Measurements from ENCODE around the gene NRAS.

The NRAS gene

DNA sequence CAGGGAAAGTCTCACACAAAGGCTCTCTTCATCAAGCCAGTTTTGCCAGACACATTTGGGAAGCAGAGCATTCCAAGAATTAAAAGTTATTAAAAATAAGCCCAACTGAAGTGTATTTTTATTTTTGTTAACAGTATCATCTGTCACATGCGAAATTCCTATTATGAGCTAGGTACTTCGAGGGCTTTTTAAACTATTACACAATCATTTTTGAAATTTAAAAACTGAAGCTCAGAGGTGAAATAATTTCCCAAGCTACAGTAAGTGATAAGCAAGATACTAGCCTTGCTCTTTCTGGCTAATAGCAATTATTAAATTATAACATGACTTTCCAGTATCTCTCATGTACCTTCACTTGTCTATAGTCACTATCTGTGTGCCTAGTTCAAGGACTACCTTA is 12.0 kb upstream of the NRAS start:
- DNase-seq: no peak

DNA sequence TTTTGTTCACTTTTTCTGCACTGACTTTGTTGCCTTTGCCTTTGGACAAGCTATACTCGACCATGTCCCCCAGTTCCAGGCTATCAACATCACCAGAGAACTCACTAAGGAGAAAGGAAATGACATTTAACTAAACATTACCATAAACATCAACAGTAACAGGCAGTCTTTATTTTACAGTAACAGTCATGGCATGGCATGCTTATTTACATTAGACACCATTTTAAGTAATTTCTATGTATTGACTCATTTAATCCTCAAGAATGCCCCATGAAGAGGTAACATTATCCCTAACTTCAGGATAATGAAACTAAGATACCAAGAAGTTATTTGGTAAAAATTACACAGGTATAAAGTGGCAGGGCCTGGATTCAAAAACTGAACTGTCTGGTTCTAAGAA is 8.7 kb upstream of the NRAS start:
- no peak for DNase-seq

DNA sequence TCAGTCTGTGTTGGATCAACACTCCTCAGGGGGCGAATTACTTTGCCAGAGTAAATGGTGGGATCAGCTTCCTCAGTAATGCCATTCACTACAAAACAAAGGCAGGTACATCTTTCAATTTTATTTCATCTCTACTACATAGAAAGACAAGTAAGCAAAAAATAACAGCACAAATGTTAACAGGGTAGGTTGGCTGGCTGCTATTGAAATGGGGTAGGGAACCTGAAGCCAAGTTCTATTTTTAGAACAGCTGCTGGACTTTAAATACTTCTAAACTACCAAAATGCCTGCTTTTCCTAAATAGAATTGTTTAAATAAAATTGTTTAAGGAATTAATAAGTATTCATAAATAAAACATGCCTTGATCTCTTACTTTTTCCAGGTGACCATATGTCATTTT is 7.3 kb upstream of the NRAS start:
- no peak for DNase-seq

DNA sequence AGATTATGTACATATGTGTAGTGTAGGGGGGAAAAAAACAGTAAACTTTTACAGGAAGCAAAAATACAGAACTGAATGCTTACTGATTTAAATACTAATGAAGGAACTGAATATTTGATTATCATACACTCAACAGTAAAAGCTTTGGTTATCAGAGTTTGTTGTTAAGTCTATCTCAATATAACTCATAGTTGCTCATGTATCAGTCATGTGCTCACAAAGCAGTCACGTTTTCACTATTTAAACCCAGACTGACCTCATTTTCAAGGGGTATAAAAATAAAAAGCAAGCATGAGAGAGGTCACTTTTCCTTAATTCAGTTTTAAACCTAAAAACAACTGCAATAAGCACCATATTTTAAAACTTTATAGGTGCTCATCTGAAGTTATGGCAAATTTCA is 6.9 kb upstream of the NRAS start:
- no peak for DNase-seq

DNA sequence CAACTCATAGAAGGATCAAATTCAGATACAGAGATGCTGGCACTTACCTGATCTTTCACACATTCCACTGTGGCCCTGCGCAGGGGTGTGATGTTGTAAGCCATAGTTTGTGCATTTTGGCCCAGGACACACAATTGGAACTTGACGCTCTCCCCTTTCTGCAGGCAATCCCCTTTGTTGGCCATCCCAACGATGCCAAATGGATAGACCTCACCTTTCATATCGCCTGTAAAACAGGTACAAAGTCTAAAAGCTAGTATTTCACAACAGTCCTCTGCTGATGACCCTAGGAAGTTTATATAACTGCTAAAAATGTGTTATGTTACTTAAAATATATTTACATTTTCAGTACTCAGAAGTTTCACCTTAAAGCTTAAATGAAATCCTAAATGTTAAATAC is 3.9 kb upstream of the NRAS start:
- DNase-seq: no peak

DNA sequence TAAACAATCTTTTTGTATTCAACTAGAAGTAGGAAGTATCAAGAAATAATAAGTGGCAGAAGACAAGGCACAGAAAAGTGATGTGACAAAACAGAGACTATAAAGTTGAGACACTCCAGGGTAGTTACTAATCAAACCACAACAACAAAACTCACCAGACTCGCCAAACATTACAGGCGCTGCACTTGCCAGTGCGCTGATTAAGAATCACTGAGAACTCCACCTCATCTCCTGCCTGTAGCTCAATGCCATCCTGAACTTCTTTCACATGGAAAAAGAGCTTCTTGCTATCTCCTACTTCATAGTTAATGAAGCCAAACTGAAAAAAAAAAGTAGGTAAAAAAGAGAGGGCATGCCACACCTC is 2.8 kb upstream of the NRAS start:
- no peak for DNase-seq

DNA sequence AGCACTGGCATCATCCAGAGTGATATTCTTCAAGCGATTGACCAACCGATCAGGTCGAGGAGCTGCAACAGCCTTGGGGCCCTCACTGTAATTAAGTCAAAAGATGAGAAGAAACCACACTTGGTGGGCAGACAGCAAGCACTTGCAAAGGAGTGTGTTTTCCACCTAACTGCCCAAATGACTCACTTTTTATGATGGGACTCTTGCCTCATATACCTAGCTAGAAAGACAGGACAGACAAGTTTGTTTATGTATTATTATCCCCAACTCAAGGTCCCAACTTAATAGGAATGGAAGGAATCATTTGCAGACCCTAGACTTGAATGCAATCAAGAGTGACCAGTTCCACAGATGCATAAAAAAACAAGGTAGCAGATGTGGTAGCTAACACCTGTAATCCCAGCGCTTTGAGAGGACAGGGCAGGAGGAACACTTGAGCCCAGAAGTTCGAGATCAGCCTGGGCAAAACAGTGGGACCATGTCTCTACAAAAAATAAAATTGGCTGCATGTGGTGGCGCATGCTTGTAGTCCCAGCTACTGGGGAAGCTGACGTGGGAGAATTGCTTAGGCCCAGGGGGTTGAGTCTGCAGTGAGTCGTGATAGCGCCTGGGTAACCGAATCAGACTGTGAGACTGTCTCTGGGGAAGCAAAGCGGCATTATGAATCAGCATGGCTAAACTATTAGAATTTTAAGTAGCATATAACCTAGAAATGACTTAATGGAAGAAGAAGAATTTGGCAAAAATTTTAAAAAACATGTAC is 2.3 kb upstream of the NRAS start:
- DNase-seq: no peak

DNA sequence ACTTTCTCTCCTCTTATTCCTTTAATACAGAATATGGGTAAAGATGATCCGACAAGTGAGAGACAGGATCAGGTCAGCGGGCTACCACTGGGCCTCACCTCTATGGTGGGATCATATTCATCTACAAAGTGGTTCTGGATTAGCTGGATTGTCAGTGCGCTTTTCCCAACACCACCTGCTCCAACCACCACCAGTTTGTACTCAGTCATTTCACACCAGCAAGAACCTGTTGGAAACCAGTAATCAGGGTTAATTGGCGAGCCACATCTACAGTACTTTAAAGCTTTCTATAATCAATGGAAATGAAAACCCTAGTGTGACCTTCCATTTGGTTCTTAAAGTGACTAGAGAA is 643 bp downstream of the NRAS start:
- DNase-seq: no peak

DNA sequence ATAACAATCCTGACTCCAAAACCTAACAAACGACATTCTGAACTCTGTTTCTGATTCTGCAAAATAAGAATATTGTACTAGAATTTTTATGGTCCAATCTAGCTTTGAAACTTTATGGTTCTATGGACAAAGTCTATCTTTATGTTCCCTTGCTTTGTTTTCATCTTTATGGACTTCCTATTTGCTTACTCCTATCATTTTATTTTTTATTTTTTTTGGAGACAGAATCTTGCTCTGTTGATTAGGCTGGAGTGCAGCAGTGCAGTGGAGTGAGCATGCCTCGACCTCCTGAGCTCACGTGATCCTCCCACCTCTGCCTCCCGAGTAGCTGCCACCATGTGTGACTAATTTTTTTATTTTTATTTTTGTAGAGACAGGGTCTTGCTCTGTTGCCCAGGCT is 3.6 kb downstream of the NRAS start:
- no peak for DNase-seq

DNA sequence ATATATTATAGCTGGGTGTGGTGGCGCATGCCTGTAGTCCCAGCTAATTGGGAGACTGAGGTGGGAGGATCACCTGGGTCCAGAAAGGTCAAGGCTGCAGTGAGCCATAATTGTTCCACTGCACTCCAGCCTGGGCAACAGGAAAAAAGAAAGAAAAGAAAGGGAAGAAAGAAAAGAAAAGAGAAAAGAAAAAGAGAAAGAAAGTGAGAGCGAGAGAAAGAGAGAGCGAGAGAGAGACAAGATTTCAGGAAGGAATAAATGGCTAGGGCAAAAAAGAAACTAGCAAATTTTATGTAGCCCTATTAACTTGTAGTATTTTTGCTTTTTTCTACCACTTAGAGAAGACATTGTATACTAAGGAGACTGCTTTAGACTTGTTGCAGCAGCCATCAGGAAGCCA is 6.2 kb downstream of the NRAS start:
- DNase-seq: no peak

DNA sequence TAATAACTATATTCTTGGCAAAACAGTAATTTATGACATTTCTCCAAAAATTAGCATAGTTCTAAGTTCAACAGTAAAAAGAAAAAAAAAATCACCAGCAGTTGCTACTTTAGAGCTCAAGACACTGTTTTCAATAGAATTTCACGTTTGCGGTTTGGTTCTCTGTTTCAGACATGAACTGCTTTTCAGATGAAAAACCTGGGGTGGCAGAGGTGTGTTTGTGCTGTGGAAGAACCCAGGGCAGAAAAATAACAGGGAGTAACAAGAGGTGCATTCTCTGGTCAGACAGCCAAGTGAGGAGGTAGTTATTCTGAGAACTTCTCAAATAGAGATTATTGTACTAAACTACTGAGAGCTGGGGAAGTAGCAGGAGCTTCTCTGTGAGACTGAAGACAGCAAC is 9.0 kb downstream of the NRAS start:
- DNase-seq: no peak

DNA sequence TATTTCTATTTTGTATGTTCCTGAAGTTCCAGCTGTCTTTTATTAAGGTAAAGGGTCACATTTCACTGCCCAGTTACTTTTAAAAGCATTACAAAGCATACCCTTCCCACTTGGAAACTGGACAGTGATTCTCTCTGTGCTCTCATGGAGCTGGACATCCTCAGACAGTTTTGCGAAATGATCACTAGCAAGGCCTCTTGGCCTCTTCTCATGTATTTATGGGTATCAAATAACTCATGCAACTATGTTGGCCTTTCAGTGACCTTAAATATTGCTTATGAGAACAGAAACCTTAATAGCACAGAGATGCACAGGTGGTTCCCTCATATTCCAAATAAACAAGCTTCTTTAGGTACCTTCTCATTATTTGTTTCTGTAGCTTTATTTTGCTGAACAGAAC is 13.3 kb downstream of the NRAS start:
- no peak for DNase-seq

DNA sequence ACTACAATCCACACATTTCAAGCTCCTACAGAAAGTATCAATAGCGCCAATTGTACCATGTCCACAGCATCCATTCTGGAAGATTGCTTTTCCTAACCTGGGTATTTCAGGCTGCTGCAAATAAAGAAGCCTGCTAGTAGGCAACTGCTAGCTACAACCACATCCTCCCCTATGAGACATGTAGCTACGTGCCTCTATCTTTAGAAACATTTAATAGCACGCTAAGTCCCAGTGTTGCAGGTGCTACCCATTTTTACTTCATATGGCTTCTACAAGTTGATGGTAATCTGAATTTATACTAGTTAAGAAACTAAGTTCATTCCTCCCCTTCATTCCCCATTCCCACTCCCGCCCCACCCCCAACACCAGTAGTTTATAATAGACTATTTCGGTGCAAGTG is 13.8 kb downstream of the NRAS start:
- no peak for DNase-seq

DNA sequence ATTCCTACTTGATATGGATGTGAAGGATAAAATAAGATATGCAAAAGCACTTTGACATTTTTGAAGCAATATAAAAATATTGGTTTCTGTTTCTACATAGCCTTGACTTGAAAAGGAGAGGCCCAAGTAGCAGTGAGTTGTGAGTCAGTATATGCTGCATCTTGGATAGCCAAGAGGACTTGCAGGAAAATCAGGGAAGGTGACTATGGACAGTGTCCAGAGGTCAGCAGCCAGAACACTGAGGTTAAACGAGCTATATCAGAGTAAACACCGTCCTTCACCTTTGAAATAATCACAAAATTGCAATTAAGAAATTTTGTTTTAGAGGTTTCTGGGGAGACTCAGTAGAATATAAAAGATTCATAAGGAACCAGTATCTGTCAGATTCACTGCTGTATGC is 14.6 kb downstream of the NRAS start:
- DNase-seq: no peak

DNA sequence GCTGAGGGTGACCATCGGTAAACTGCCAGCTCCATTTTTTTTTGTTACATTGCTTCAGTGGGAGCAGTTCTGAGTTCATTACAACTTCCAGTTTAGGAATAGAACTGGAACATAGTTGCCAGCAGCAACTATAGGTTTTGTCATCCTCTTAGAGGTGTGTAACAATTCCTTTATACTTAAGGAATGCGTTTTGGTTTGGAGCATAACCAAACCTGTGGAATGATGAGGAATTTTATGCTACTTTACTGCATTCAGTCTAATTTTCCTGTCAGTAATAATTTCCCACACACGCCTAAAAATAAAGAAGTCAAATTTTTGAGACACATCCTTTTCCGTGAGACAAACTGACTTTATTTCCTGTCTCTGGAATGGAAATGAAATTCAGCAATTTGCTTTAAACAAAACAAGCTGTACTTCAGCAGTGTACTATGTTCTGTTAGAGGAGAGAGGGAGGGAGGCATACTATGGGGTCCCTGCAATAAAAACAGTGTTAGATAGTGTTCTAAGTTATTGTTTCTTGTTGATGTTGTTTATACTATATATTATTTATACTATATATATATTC is 16.5 kb downstream of the NRAS start:
- no peak for DNase-seq

DNA sequence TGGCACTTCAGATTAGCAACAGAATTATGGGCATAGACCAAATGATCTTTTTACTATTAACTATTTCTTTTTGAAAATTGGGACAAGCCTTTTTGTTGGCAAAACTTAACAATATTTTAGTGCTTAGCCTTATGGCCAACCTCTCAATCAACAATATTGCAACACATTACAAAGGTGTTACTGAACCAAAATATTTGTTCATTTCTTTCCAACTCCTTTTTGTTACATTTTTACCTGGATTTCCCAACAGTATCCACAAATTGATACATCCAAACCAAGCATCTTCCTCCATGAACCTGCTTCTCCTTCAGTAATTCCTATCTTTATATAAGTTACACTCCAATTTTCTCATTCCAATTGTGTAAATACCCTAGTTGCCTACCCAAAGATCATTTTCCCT is 19.8 kb downstream of the NRAS start:
- DNase-seq: no peak

DNA sequence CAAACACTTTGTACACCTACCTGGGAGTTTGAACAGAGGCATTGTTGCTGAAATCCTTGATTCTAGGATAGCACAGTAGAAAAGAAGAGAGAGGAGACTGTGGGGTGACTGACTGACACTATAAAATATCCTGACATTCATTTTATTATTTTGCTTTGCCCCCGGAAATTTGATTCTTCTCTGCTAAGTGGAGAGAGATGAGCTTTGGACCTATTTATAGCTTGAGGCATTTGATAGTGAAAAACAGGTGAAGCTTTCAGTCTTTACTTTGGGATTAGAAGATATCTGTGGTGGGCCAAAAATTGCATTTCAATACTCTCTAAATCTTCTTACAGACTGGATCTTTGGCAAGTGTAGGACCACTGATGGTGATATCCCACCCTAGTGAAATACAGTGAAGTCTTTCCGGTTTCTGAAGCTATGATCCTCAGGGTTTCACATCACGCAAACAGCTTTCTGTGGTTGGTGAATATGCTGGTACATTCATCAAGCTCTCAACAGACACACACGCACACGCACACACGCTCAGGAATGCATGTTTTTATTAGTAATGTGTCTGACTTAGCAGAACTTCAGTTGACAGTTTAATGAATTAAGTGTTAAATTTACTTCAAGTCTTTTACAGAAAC is 21.0 kb downstream of the NRAS start, which contains the start of gene AMPD1:
TSS of gene AMPD1 (minus strand) at position 117 of the 629 bp plus-strand sequence. CDS start at position 42, 75 bp downstream.
- no peak for DNase-seq

DNA sequence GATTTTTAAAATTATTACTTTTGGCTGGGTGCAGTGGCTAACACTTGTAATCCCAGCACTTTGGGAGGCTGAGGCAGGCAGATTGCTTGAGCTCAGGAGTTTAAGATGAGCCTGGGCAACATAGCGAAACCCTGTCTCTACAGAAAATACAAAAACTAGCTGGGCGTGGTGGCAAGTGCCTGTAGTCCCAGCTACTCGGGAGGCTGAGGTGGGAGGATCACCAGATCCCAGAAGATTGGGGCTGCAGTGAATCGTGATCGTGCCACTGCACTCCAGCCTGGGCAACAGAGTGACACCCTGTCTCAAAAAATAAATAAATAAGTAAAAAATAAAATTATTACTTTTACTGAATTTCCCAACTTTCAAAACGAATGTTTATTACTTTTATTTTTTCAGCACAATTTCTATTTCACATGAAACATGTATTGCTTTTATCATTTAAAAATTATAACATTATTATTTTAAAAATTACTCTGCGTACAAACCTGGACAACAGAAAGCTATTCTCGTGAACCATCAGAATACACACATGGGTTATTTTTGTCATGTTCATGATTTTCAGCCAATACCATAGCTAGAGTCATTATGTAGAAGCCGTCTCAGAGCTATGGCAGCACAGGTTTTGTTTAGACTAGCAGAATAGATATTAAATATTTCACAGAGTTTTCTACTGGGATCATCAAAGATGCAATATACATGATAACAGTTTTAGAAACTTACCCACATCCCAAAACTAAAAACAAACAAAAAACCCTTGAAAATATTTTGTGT is 21.8 kb downstream of the NRAS start:
- no peak for DNase-seq

DNA sequence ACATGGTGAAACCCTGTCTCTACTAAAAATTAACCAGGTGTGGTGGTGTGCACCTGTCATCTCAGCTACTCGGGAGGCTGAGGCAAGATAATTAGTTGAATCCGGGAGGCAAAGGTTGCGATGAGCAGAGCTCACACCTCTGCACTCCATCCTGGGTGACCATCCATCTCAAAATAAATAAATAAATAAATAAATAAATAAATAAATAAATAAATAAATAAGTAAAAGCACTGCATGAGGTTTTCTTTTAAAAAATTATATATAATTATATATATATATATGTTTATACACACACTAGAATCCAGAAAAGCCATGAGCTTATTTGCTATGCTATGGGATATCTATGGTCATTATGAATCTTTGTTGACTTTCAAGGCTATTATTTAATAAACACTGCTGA is 23.6 kb downstream of the NRAS start:
- no peak for DNase-seq

DNA sequence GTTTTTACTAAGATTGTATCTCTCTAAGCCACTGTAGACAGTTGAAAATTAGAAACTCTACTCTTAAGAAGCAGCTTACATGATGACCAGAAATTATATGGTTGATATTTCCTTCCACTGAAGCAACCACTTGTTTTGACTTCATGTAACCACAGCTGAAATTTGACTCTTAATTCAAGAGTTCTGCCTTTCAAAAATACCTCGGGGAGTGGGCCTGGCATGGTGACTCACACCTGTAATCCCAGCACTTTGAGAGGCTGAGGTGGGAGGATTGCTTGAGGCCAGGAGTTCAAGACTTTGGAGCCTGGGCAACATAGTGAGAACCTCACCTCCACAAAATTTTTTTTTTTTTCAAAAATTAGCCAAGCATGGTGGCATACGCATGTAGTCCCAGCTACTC is 25.5 kb downstream of the NRAS start:
- no peak for DNase-seq

DNA sequence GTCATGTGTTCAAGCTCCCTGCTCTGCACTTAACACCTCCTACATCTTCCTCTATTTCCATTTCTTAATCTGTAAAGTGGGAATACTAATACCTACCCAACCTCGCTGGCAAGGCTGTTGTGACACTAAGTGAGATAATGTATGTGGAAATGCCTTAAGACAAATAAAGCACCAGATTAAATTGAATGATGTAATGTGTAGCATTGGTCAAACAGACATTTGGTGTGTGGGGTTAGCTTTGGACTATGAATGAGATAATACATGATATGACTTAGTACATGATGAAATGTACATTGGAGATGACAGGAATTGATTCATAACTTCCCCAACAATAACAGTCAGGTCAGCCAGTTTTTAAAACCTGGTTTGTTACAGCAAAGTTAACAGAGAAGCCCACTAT is 26.4 kb downstream of the NRAS start:
- DNase-seq: no peak

DNA sequence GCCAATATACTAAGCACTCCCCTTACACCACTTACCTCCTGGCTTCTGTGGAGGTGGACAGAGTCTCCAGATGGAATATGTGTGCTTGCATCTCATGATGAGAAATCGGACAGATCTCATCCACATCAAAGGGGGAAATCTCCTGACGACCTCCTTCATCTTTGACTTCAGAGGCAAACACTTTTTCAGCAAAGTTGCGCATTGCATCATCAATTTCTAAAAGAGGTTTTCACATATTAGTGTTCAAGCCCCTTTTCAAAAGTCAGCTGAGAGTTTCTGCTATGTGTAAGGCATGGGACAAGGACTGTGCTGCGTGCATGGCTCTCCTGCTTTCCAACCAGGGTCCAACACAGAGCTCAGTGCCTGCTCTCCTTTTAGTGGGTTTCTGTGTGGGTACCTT is 28.0 kb downstream of the NRAS start:
- no peak for DNase-seq

DNA sequence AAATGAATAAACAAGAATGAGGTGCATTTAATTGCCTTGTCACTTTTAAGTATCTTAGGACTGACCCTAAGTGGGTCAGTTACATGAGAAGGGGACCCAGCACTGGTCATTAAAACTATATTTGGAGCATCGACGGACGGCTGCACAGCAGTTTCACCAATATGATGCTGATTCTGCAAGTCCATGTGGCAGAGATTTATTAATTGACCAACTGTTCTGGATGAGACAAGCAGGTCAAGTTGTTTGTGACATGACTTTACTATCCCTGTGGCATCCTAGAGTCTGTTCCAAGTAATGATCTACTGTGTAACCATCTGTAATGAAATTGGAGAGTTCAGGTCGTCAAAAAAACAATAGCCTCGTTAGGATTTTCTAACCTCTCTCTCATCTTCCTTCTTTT is 30.7 kb downstream of the NRAS start:
- DNase-seq: no peak
